Liver (tissue), 9 donors: ENCODE measurements around the gene RALGPS1. TPM values are rescaled to one million over a fixed set of nuclear protein-coding genes. Genes with fewer than 3 reads are reported as not detected.

Experiments
- DNase-seq: peaks from one replicate; pipeline ENCODE4 v3.0.0-alpha.2; 2017; ENCODE audit warnings: low spot score
- H3K27ac ChIP-seq, 2 donors: one replicate each; pipeline ENCODE4 v1.7.0; 2013; ENCODE audit warnings: inconsistent platforms in 2 of 2, low read length in 2 of 2, control low read depth in 1 of 2, low read depth in 1 of 2, mild to moderate bottlenecking in 1 of 2
- H3K27me3 ChIP-seq, 4 donors: one replicate each; pipeline versions ENCODE4 v1.6.1 to v1.7.0; 2013; ENCODE audit warnings: low read length in 3 of 4, inconsistent platforms in 1 of 4, mild to moderate bottlenecking in 1 of 4, moderate library complexity in 1 of 4; ENCODE audit not compliant: control insufficient read depth in 4 of 4, insufficient read depth in 4 of 4
- H3K36me3 ChIP-seq, 4 donors: one replicate each; pipeline versions ENCODE4 v1.6.1 to v1.7.0; 2013; ENCODE audit warnings: low read length in 3 of 4, mild to moderate bottlenecking in 3 of 4, low read depth in 1 of 4, moderate library complexity in 1 of 4; ENCODE audit not compliant: control insufficient read depth in 4 of 4, insufficient read depth in 3 of 4
- H3K4me1 ChIP-seq, 4 donors: one replicate each; pipeline versions ENCODE4 v1.6.1 to v1.7.0; 2013; ENCODE audit warnings: low read length in 3 of 4, mild to moderate bottlenecking in 3 of 4, moderate library complexity in 1 of 4; ENCODE audit not compliant: control insufficient read depth in 4 of 4, insufficient read depth in 4 of 4
- H3K4me3 ChIP-seq, 3 donors: one replicate each; pipeline versions ENCODE4 v1.6.1 to v1.7.0; 2013; ENCODE audit warnings: low read length in 3 of 3, control low read depth in 1 of 3, low read depth in 1 of 3, mild to moderate bottlenecking in 1 of 3
- H3K9ac ChIP-seq, 2 donors: one replicate each; pipeline ENCODE4 v1.7.0; 2013; ENCODE audit warnings: low read length in 2 of 2, mild to moderate bottlenecking in 2 of 2, moderate library complexity in 2 of 2, control low read depth in 1 of 2, low read depth in 1 of 2
- H3K9me3 ChIP-seq, 4 donors: one replicate each; pipeline versions ENCODE4 v1.6.1 to v1.7.0; 2013; ENCODE audit warnings: low read length in 3 of 4; ENCODE audit not compliant: control insufficient read depth in 4 of 4
- ATF3 ChIP-seq: IDR thresholded peaks from 2 replicates; pipeline ENCODE4 v1.6.1; 2016; ENCODE audit warnings: antibody characterized with exemption
- CTCF ChIP-seq: fragments of 150-350 bp; IDR thresholded peaks from 2 replicates; pipeline ENCODE4 v1.5.1; 2017; ENCODE audit warnings: improper control_type of control experiment, low read depth, low read length; ENCODE audit not compliant: missing input control
- EGR1 ChIP-seq, 2 donors: IDR thresholded peaks; 2 replicates each; pipeline ENCODE4 v1.6.1; 2016 to 2018; ENCODE audit warnings: antibody characterized with exemption in 2 of 2, low read depth in 2 of 2
- FOXA1 ChIP-seq: IDR thresholded peaks from 2 replicates; pipeline ENCODE4 v1.6.1; 2016; ENCODE audit warnings: antibody characterized with exemption
- FOXA2 ChIP-seq: IDR thresholded peaks from 2 replicates; pipeline ENCODE4 v1.6.1; 2016; ENCODE audit warnings: antibody characterized with exemption
- GABPA ChIP-seq, 2 donors: IDR thresholded peaks in 1 of 2; conservative IDR thresholded peaks in 1 of 2; 2 replicates each; pipeline ENCODE4 v1.6.1; 2016; ENCODE audit warnings: antibody characterized with exemption in 2 of 2, mild to moderate bottlenecking in 1 of 2, moderate library complexity in 1 of 2
- HNF4A ChIP-seq, 2 donors: conservative IDR thresholded peaks; 2 replicates each; pipeline ENCODE4 v1.6.1; 2016; ENCODE audit warnings: antibody characterized with exemption in 2 of 2, mild to moderate bottlenecking in 2 of 2
- HNF4G ChIP-seq: IDR thresholded peaks from 2 replicates; pipeline ENCODE4 v1.6.1; 2016; ENCODE audit warnings: antibody characterized with exemption
- JUND ChIP-seq, 2 donors: IDR thresholded peaks; 2 replicates each; pipeline ENCODE4 v1.6.1; 2016; ENCODE audit warnings: antibody characterized with exemption in 2 of 2
- MAX ChIP-seq: IDR thresholded peaks from 2 replicates; pipeline ENCODE4 v1.6.1; 2016; ENCODE audit warnings: antibody characterized with exemption
- NR2F2 ChIP-seq: IDR thresholded peaks from 2 replicates; pipeline ENCODE4 v1.6.1; 2016; ENCODE audit warnings: antibody characterized with exemption
- RAD21 ChIP-seq, 2 donors: IDR thresholded peaks; 2 replicates each; pipeline ENCODE4 v1.6.1; 2016; ENCODE audit warnings: antibody characterized with exemption in 2 of 2, mild to moderate bottlenecking in 2 of 2
- REST ChIP-seq: IDR thresholded peaks from 2 replicates; pipeline ENCODE4 v1.6.1; 2016; ENCODE audit warnings: antibody characterized with exemption, mild to moderate bottlenecking
- RXRA ChIP-seq, 2 donors: IDR thresholded peaks; 2 replicates each; pipeline ENCODE4 v1.6.1; 2017 to 2018; ENCODE audit warnings: antibody characterized with exemption in 2 of 2, mild to moderate bottlenecking in 1 of 2
- SP1 ChIP-seq: IDR thresholded peaks from 2 replicates; pipeline ENCODE4 v1.6.1; 2018; ENCODE audit warnings: antibody characterized with exemption, mild to moderate bottlenecking
- TAF1 ChIP-seq: conservative IDR thresholded peaks from 2 replicates; pipeline ENCODE4 v1.6.1; 2016; ENCODE audit warnings: antibody characterized with exemption, mild to moderate bottlenecking
- YY1 ChIP-seq: IDR thresholded peaks from 2 replicates; pipeline ENCODE4 v1.6.1; 2016; ENCODE audit warnings: antibody characterized with exemption, mild to moderate bottlenecking
- ZBTB33 ChIP-seq: IDR thresholded peaks from 2 replicates; pipeline ENCODE4 v1.6.1; 2016; ENCODE audit warnings: antibody characterized with exemption
- WGBS: extraction: QIAGEN DNeasy Blood & Tissue Kit; methylation state at CpG from one replicate; pipeline ENCODE4 v1.1.7; 2013; 5-methylcytosine and 5-hydroxymethylcytosine counted together
- polyA plus RNA-seq, 2 donors: library from polyadenylated mRNA; stranded (reverse) in 1 of 2; unstranded in 1 of 2; fragments of 200-250 nt in 1 of 2; fragments of >200 nt in 1 of 2; fragmentation: Nextera tagmentation in 1 of 2; extraction: Ambion mirVana in 1 of 2; gene quantifications; one replicate each; pipeline versions ENCODE4 v1.2.1 to v1.2.3, GENCODE V29; 2013 to 2015
- total RNA-seq, 2 donors: library from RNA; depleted of rRNA; stranded (reverse); fragments of >200 nt; gene quantifications; one replicate each; pipeline ENCODE4 v1.2.3, GENCODE V29; 2014
- donor health status: healthy.
- donor health status: healthy.
- donor health status: healthy.
- donor health status: healthy.
- donor health status: healthy.

Gene RALGPS1
- total and polyA plus RNA-seq, 4 donors, result 1.4 to 2.7 (median 2.0) TPM

- peaks cover 0 to 17% (median 12%) of the 10 kb centered on the region in 4 donors for H3K4me1 ChIP-seq
- 93% methylated on average over 3 of the region's 3 CpGs for WGBS
- no peak overlapping the region for H3K27ac ChIP-seq
These were observed 262.0 kb downstream of the RALGPS1 start for GRCh38 chr9:127176631-127177030.

GRCh38 chr9:127177231-127177630, 262.6 kb downstream of the RALGPS1 start:
- H3K36me3 ChIP-seq, result no peaks in the 10 kb centered on the region
- H3K27ac ChIP-seq, result no peak overlapping the region
- peaks cover 0 to 17% (median 12%) of the 10 kb centered on the region in 4 donors for H3K4me1 ChIP-seq
- H3K27me3 ChIP-seq, result no peaks in the 10 kb centered on the region
- H3K9me3 ChIP-seq, result no peaks in the 10 kb centered on the region
- WGBS, result 75% methylated on average over 6 of the region's 6 CpGs
- TF ChIP-seq CTCF (no peak), HNF4G (no peak), MAX (no peak), JUND (IDR thresholded peaks at IDR 0.05) (no peak), ZBTB33 (no peak), FOXA2 (no peak), TAF1 (no peak), EGR1 (IDR thresholded peaks at IDR 0.05; ENCODE audit: low read depth in 2 of 2) (no peak), RXRA (IDR thresholded peaks at IDR 0.05) (no peak), HNF4A (conservative IDR thresholded peaks at IDR 0.05) (no peak), ATF3 (no peak), SP1 (no peak), NR2F2 (no peak), YY1 (no peak), GABPA (IDR thresholded peaks at IDR 0.05 in 1 of 2, conservative IDR thresholded peaks at IDR 0.05 in 1 of 2) (no peak), REST (no peak), RAD21 (IDR thresholded peaks at IDR 0.05) (no peak), FOXA1 (no peak)
- no peak overlapping the region for H3K9ac ChIP-seq
- no peak overlapping the region for H3K4me3 ChIP-seq
- DNase-seq, result no peak

More at GRCh38 chr9:127176631-127177030, 262.0 kb downstream of the RALGPS1 start:
- Histone ChIP-seq H3K9ac (no peak overlapping the region), H3K36me3 (no peaks in the 10 kb centered on the region), H3K27me3 (no peaks in the 10 kb centered on the region), H3K4me3 (no peak overlapping the region), H3K9me3 (no peaks in the 10 kb centered on the region)
- DNase-seq, result no peak
- TF ChIP-seq ATF3, result no peak
- TF ChIP-seq HNF4A (conservative IDR thresholded peaks at IDR 0.05), result no peak
- no peak for TF ChIP-seq FOXA1
